BJ (cell line): ENCODE results near the gene ZNF816. TPM values are rescaled to one million over a fixed set of nuclear protein-coding genes. Genes with fewer than 3 reads are reported as not detected.

ENCODE experiments used
- CTCF ChIA-PET: fragments of 350-600 bp; formaldehyde crosslinking; extraction: SDS; loops from one replicate; lab custom pipeline; 2021; ENCODE audit warnings: antibody characterized with exemption, inconsistent platforms; lab: Yijun Ruan, JAX
- POLR2A ChIA-PET: fragments of 300-600 bp; sonication (Branson Sonifier 250); formaldehyde crosslinking; extraction: SDS; loops from one replicate; lab custom pipeline; 2021; ENCODE audit warnings: antibody characterized with exemption; lab: Charles Lee
- DNase-seq: peaks from one replicate; pipeline ENCODE4 v3.0.0-alpha.2; 2011; ENCODE audit warnings: low read depth
- H3K27me3 ChIP-seq: 2 replicates; pipeline ENCODE4 v1.6.0; 2011; ENCODE audit warnings: low read length; ENCODE audit not compliant: control insufficient read depth, insufficient read depth
- H3K36me3 ChIP-seq: 2 replicates; pipeline ENCODE4 v1.5.1; 2011; ENCODE audit warnings: low read length; ENCODE audit not compliant: control insufficient read depth, insufficient read depth
- H3K4me3 ChIP-seq: 2 replicates; pipeline ENCODE4 v1.5.1; 2011; ENCODE audit warnings: low read depth, mild to moderate bottlenecking, control low read depth, low read length
- CTCF ChIP-seq: IDR thresholded peaks from 2 replicates; pipeline ENCODE4 v1.5.1; 2011; ENCODE audit warnings: low read depth, mild to moderate bottlenecking, control low read depth, inconsistent platforms, low read length, moderate library complexity; ENCODE audit not compliant: insufficient read depth
- polyA minus RNA-seq: library from RNA; depleted of rRNA, polyadenylated mRNA; stranded (reverse); fragments of >200 nt; gene quantifications from 2 replicates; pipeline ENCODE4 v1.2.3, GENCODE V29; 2011; rRNA and poly(A)+ RNA removed
- polyA plus RNA-seq: library from polyadenylated mRNA; depleted of rRNA; stranded (reverse); fragments of >200 nt; gene quantifications from 2 replicates; pipeline ENCODE4 v1.2.3, GENCODE V29; 2011; rRNA removed

ZNF816 gene
- polyA plus RNA-seq (1.9 and 3.0 TPM in 2 replicates), polyA minus RNA-seq (2.5 and 3.0 TPM in 2 replicates)

GRCh38 chr19:52962394-52963246 is at the start of gene ZNF816:
Gene ZNF816 (minus strand): TSS chr19:52962881. CDS start chr19:52956089, 6,792 bp downstream.
- no peaks in the 10 kb centered on the region for H3K27me3 ChIP-seq
- peak; percentile 55 for DNase-seq
- CTCF ChIA-PET: interaction anchor here (0.8 kb wide), 1 partner anchor 14 kb away, joined by 3 read pairs; no protein-coding TSS in a partner anchor
- H3K36me3 ChIP-seq: no peaks in the 10 kb centered on the region
- no peak for TF ChIP-seq CTCF
- peak within 1 kb of the TSS; percentile 50 for H3K4me3 ChIP-seq
- POLR2A ChIA-PET: interaction anchor here (0.6 kb wide), 1 partner anchor 140 kb away, joined by 4 read pairs; no protein-coding TSS in a partner anchor

DNA sequence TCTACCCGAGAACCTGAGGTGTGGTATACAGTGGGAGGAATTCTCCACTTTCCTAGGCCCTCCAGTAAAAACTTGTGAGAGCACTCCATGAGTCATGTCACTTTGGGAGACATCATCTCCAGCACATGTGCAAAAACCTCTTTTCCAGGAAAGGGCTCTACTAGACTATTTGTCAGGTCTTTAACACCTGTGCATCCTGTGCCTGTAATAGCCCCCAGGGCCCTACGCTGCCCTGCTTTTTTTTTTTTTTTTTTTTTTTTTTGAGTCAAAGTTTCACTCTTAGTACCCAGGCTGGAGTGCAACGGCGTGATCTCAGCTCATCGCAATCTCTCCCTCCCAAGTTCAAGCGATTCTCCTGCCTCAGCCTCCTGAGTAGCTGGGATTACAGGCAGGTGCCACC is 49.3 kb upstream of the ZNF816 start:
- TF ChIP-seq CTCF: no peak
- DNase-seq: no peak
- POLR2A ChIA-PET: no interaction called here
- Histone ChIP-seq H3K27me3 (no peaks in the 10 kb centered on the region), H3K36me3 (no peaks in the 10 kb centered on the region), H3K4me3 (no peak overlapping the region)
- CTCF ChIA-PET: no interaction called here

DNA sequence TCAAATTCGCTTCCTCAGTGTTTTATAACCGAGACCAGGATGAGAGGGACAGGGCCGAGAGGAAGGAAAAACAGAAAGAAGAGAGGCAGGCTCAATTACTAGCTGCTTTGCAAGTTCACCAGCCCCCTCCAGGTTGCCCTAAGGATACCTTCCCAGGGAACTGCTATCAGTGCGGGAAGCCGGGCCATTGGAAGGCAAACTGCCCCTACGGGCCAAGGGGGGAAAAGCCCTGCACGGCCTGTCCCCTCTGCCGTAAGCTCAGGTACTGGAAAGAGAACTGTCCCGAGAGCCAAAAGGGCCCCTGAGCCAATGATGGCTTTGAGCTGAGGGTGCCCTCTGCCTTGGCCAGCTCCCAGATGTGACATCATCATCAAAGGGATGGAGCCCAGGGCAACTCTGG is 47.8 kb upstream of the ZNF816 start:
- ChIA-PET CTCF (interaction anchor here (1.5 kb wide), 1 partner anchor 17 kb away, joined by 3 read pairs; no protein-coding TSS in a partner anchor), POLR2A (no interaction called here)
- Histone ChIP-seq H3K36me3 (no peaks in the 10 kb centered on the region), H3K4me3 (no peak overlapping the region), H3K27me3 (no peaks in the 10 kb centered on the region)
- no peak for TF ChIP-seq CTCF
- DNase-seq: no peak

GRCh38 chr19:53008061-53008778 is 45.5 kb upstream of the ZNF816 start:
- CTCF ChIA-PET: no interaction called here
- no peak for DNase-seq
- TF ChIP-seq CTCF: no peak
- H3K27me3 ChIP-seq: no peaks in the 10 kb centered on the region
- POLR2A ChIA-PET: no interaction called here
- H3K4me3 ChIP-seq: no peak overlapping the region
- no peaks in the 10 kb centered on the region for H3K36me3 ChIP-seq

- no peak for TF ChIP-seq CTCF
- H3K27me3 ChIP-seq: no peaks in the 10 kb centered on the region
- H3K36me3 ChIP-seq: no peaks in the 10 kb centered on the region
- ChIA-PET CTCF (no interaction called here), POLR2A (no interaction called here)
- no peak for DNase-seq
- no peak overlapping the region for H3K4me3 ChIP-seq
Measured at GRCh38 chr19:53007606-53008005, 44.9 kb upstream of the ZNF816 start.
